Measurements from ENCODE around the gene MALT1. TPM values are rescaled to one million over a fixed set of nuclear protein-coding genes. Genes with fewer than 3 reads are reported as not detected.
A peak's percentile ranks its signal among the peaks of the same experiment; 100 is the strongest.
"Not testable (repeated sequence)": the region's sequence is repeated elsewhere in the genome, so short reads cannot be mapped to it uniquely, and the experiment has no call there.

Gene MALT1
- polyA plus RNA-seq, 3 donors from 2014 or later: 18.8 to 34.2 (median 30.6) TPM

GRCh38 chr18:58748899-58749595 lies 77.8 kb downstream of the MALT1 start:
- Mint-ChIP-seq H3K27ac (no peak overlapping the region), H3K4me1 (no peaks in the 10 kb centered on the region), H3K36me3 (peaks cover 54 to 63% (median 60%) of the 10 kb centered on the region in 3 donors)

GRCh38 chr18:58753976-58754375 lies 82.7 kb downstream of the MALT1 start:
- H3K4me3 Mint-ChIP-seq: no peak overlapping the region
- no peaks in the 10 kb centered on the region for H3K27me3 Mint-ChIP-seq (ENCODE audit: low read depth in 3 of 3)
- peaks cover 18 to 22% (median 18%) of the 10 kb centered on the region in 3 donors for H3K36me3 Mint-ChIP-seq
- no peaks in the 10 kb centered on the region for H3K4me1 Mint-ChIP-seq
- DNase-seq: no peak
- H3K9me3 Mint-ChIP-seq: peaks cover 0 to 3% (median under 1%) of the 10 kb centered on the region in 6 donors
- H3K27ac Mint-ChIP-seq: peak overlapping the region in 1 of 6 donors; percentile 39

More at GRCh38 chr18:58748899-58749595, 77.8 kb downstream of the MALT1 start:
- peaks cover 0 to 9% (median 6%) of the 10 kb centered on the region in 6 donors for H3K9me3 Mint-ChIP-seq
- DNase-seq: no peak
- H3K27me3 Mint-ChIP-seq (ENCODE audit: low read depth in 3 of 3): no peaks in the 10 kb centered on the region
- no peak overlapping the region for H3K4me3 Mint-ChIP-seq

DNA sequence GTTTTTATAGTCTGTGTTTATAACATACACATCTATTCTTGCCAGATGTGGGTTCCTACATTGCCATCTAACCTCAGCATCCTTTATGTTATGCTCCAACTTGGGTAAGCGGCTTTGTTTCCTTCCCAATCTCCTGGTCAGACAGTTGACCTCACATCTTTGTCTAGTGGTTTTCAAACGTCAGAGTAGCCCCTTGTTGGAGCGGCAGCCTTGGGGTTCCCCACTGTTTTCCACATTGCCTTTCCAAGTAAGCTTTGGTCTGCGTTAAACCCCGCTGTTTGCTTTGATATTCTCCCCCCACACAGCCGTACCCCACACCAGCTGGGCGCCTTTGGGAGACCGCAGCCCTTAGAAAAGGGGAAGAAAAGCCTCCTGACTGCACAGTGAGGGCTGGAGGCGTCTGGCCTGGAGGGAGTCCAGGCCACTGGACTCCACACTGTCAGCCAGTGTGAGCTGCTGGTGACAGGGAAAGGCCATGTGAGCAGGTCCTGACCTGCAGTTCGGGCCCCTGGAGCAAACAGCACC lies 83.3 kb downstream of the MALT1 start:
- peaks cover 11 to 16% (median 11%) of the 10 kb centered on the region in 3 donors for H3K36me3 Mint-ChIP-seq
- H3K27ac Mint-ChIP-seq: peak overlapping the region in 3 of 6 donors; percentile 15 to 56 (median 29)
- no peak for DNase-seq
- no peaks in the 10 kb centered on the region for H3K9me3 Mint-ChIP-seq
- H3K4me1 Mint-ChIP-seq: no peaks in the 10 kb centered on the region
- H3K27me3 Mint-ChIP-seq (ENCODE audit: low read depth in 3 of 3): peaks cover 0 to 2% (median 0%) of the 10 kb centered on the region in 3 donors
- H3K4me3 Mint-ChIP-seq: no peak overlapping the region

- Mint-ChIP-seq H3K9me3 (no peaks in the 10 kb centered on the region), H3K36me3 (peaks cover 3 to 7% (median 3%) of the 10 kb centered on the region in 3 donors), H3K4me3 (no peak overlapping the region), H3K27me3 (ENCODE audit: low read depth in 3 of 3) (peaks cover 0 to 2% (median 0%) of the 10 kb centered on the region in 3 donors), H3K27ac (peak overlapping the region in 2 of 6 donors; percentile 4 to 11), H3K4me1 (no peaks in the 10 kb centered on the region)
- no peak for DNase-seq
These were observed 84.2 kb downstream of the MALT1 start for GRCh38 chr18:58755304-58756010.

DNA sequence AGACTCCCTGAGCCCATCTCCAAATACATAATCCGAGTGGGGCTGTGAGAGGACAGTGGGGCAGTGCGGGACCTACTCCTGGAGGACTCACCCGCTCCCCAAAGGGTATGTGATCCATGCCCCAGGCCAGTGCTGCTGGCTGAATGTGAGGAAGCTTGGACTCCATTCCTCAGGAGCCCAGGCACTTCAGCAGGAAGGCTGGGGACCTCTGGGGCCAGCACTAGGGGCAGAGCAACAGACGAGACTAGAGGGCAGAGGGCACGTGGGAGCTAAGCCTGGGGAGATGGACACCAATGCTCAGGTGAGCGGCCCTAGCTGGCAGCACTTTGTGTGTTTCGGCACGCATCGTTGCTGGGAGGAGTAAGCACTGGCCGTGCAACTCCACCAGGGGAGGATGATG lies 84.9 kb downstream of the MALT1 start:
- Mint-ChIP-seq H3K36me3 (peaks cover 0 to 2% (median 0%) of the 10 kb centered on the region in 3 donors), H3K27me3 (ENCODE audit: low read depth in 3 of 3) (peaks cover 0 to 2% (median 2%) of the 10 kb centered on the region in 3 donors), H3K4me3 (no peak overlapping the region), H3K4me1 (peaks cover 3 to 4% of the 10 kb centered on the region in 2 donors), H3K9me3 (no peaks in the 10 kb centered on the region), H3K27ac (no peak overlapping the region)
- DNase-seq: no peak

GRCh38 chr18:58756596-58757240 lies 85.5 kb downstream of the MALT1 start:
- peaks cover 0 to 3% (median 2%) of the 10 kb centered on the region in 3 donors for H3K27me3 Mint-ChIP-seq (ENCODE audit: low read depth in 3 of 3)
- no peak overlapping the region for H3K27ac Mint-ChIP-seq
- no peaks in the 10 kb centered on the region for H3K36me3 Mint-ChIP-seq
- DNase-seq: no peak
- peaks cover 9 to 10% of the 10 kb centered on the region in 2 donors for H3K4me1 Mint-ChIP-seq
- H3K4me3 Mint-ChIP-seq: no peak overlapping the region
- no peaks in the 10 kb centered on the region for H3K9me3 Mint-ChIP-seq

- not testable (repeated sequence) for H3K27me3 Mint-ChIP-seq (ENCODE audit: low read depth in 3 of 3); DNase-seq; H3K9me3 Mint-ChIP-seq; H3K4me3 Mint-ChIP-seq; H3K27ac Mint-ChIP-seq; H3K36me3 Mint-ChIP-seq
- peaks cover 12 to 15% of the 10 kb centered on the region in 2 donors for H3K4me1 Mint-ChIP-seq
These were observed 86.1 kb downstream of the MALT1 start for GRCh38 chr18:58757351-58757750.

GRCh38 chr18:58758046-58758445 lies 86.8 kb downstream of the MALT1 start:
- Mint-ChIP-seq H3K27me3 (ENCODE audit: low read depth in 3 of 3) (peaks cover under 1 to 7% (median 2%) of the 10 kb centered on the region in 3 donors), H3K4me3 (no peak overlapping the region), H3K4me1 (peaks cover 12 to 15% of the 10 kb centered on the region in 2 donors), H3K9me3 (no peaks in the 10 kb centered on the region), H3K36me3 (no peaks in the 10 kb centered on the region), H3K27ac (no peak overlapping the region)
- no peak for DNase-seq

- no peak for DNase-seq
- Mint-ChIP-seq H3K4me1 (peaks cover 13 to 15% of the 10 kb centered on the region in 2 donors), H3K9me3 (no peaks in the 10 kb centered on the region), H3K27me3 (ENCODE audit: low read depth in 3 of 3) (peaks cover 3 to 7% (median 3%) of the 10 kb centered on the region in 3 donors), H3K27ac (peak overlapping the region in 1 of 6 donors; percentile 24), H3K4me3 (no peak overlapping the region), H3K36me3 (no peaks in the 10 kb centered on the region)
These were observed 87.3 kb downstream of the MALT1 start for GRCh38 chr18:58758606-58759005.

DNA sequence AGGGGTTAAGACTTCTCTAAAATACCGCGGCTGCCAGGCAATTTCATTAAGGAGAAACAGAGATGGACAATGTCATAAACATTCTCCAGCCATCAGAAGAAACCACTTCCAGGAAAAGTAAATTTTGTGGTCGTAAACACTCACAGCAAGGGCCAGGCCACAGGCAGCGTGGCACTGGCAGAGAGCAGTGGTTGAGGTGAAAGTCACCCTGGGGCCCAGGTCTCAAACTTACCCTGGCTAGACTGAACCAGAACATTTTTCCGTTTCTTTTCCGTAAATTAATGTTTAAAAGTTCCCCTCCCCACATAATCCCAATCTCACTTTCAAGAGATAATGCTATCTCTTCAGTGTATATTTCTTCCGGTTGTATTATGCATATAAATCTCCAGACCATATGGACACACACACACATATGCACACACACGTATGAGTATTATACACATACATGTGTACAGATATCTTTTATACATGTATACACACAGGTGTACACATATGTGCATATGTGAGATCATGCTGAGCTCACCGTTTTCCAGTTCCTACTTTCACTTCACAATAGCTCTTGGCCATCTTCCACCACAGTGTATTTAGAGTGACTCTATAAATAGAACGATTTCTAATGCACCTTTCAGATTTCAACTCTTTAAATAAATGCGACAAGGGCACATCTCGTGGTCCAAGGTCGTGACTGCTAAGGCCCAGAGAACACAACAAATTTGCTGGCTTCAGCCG lies 90.1 kb downstream of the MALT1 start:
- no peaks in the 10 kb centered on the region for H3K9me3 Mint-ChIP-seq
- peak overlapping the region in 3 of 5 donors; percentile 0 to 44 (median 3) for H3K4me3 Mint-ChIP-seq
- DNase-seq: peak in 2 of 3 donors; percentile 13 to 18
- H3K36me3 Mint-ChIP-seq: no peaks in the 10 kb centered on the region
- H3K27ac Mint-ChIP-seq: peak overlapping the region in 1 of 6 donors; percentile 8
- peaks cover 15 to 21% of the 10 kb centered on the region in 2 donors for H3K4me1 Mint-ChIP-seq
- H3K27me3 Mint-ChIP-seq (ENCODE audit: low read depth in 3 of 3): peaks cover 8 to 10% (median 8%) of the 10 kb centered on the region in 3 donors

DNA sequence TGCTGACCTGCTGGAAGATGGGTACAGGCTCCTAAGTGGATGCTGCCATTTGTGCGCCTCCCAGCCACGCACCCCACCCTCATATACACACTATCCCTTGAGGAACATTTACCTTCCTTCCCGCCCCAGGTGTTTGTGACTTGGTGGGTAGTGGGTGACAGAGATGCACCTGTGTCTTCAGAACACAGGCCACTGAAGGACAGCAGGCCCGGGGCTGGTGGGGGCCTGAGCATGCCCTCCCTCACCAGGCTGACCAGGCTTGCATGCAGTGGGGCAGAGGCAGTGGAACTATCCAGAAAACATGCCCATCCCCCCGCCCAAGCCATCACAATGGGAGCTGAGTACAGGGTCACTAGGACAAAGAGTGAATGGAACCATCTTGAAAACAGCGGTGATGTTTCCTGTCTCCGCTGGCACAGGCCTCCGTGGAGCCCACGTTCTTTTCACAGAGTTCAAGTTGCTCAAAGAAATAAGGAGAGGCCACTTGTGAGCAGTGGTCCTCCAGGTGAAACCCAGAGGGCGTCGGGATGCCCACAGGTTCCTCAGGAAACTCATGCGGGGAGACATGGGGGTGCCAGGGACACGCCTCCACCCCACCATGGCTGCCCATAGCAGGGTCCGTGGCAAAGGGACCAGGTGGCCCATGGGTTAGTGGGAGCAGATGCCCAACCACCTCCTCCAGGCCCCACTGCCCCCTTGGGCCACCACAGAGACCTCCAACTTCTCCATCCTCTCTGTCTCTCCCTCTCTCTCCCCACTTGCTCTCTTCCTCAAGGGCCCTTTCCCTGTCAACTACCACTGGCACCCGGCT lies 90.9 kb downstream of the MALT1 start:
- H3K9me3 Mint-ChIP-seq: no peaks in the 10 kb centered on the region
- H3K4me1 Mint-ChIP-seq: peaks cover 15 to 21% of the 10 kb centered on the region in 2 donors
- H3K27me3 Mint-ChIP-seq (ENCODE audit: low read depth in 3 of 3): peaks cover 10 to 16% (median 13%) of the 10 kb centered on the region in 3 donors
- no peaks in the 10 kb centered on the region for H3K36me3 Mint-ChIP-seq
- no peak overlapping the region for H3K4me3 Mint-ChIP-seq
- no peak for DNase-seq
- peak overlapping the region in 1 of 6 donors; percentile 8 for H3K27ac Mint-ChIP-seq

- H3K9me3 Mint-ChIP-seq: no peaks in the 10 kb centered on the region
- peaks cover 10 to 21% (median 13%) of the 10 kb centered on the region in 3 donors for H3K27me3 Mint-ChIP-seq (ENCODE audit: low read depth in 3 of 3)
- H3K4me1 Mint-ChIP-seq: peaks cover 15 to 21% of the 10 kb centered on the region in 2 donors
- no peak overlapping the region for H3K27ac Mint-ChIP-seq
- H3K4me3 Mint-ChIP-seq: no peak overlapping the region
- H3K36me3 Mint-ChIP-seq: no peaks in the 10 kb centered on the region
- no peak for DNase-seq
These were observed 91.5 kb downstream of the MALT1 start for GRCh38 chr18:58762781-58763171.
